GM19240 (cell line): ENCODE results near the gene TENM3.
A peak's percentile ranks its signal among the peaks of the same experiment; 100 is the strongest.

Experiments
- DNase-seq: peaks from one replicate; pipeline ENCODE4 v3.0.0; 2011; ENCODE audit warnings: low spot score; ENCODE audit not compliant: insufficient read length

Gene TENM3

DNA sequence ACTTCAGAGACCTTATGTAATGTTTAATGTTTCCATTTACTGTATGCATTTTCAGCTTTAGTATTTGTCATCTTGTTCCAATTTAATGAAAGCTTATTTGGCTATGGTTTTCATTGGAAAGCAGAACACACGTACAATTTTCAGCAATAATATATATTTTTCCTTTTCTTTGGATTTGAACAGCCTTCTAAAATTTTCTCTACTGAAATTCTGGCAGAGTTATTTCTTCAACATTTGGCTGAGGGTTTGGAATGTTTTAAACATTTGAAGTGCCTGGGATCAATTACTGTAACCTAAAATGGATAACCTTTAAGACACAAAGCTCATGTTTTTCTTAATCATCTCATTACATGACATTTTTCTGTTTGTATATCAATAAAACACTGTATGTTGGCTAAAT is 156.9 kb downstream of the TENM3 start:
- no peak for DNase-seq

DNA sequence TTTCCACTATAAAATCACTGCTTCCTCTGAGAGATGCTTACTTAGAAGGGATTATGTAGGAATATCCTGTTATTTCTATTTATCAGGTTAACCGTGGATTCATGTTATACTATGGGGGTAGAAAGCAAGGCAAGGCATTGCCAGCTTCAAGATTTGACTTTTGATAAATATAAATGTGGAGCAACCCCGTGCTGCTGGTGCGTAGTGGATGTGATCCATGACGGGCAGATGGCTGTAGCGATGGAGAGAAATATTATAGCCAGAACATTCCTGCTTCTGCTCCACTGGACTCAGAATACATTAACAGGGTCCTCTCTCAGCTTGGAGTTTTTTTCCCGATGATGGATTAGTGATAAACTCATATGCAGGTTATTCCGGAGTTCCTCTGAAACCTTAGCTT is 157.6 kb downstream of the TENM3 start:
- DNase-seq, result no peak

- DNase-seq, result no peak
Observed at GRCh38 chr4:182404376-182404775, 161.2 kb downstream of the TENM3 start.

- DNase-seq, result no peak
Observed at GRCh38 chr4:182405087-182405486, 161.9 kb downstream of the TENM3 start.

DNA sequence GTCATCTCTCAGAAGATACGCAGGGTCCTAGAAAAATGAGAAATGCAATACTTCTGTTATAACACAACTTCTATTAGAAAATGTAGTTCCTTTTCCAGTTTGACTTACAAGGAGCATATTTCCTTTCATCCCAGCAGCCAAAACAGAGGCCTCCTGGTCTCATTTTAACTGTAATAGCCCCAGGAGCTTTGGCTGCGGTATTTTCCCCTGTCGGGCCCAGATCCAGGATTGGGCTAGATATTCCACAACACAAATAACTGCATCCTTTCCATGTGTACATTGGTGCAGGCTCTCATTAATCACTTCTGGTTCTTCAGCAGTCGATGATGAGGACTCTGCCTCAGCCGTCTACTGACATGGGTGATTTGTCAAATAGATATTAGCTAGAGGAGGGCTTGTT is 166.1 kb downstream of the TENM3 start:
- no peak for DNase-seq

DNA sequence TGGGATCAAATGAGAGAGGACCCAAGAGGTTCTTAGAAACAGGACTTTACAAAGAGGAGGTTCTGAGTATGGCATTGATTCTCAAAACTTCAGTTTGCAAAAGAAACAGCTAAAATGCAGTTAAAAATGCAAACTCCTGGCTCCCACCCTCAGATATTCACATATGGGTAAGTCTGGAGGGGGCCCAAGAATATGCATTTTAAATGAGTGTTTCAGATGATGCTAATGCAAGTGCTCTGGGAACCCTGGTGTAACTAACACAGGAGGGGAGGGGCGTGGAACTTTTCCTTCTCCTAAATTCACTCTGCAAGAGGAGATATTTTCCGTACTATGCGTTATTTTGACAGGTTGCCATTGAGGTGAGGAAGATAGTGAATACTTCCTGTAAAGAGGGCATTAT is 168.2 kb downstream of the TENM3 start:
- no peak for DNase-seq

GRCh38 chr4:182413550-182413949 is 170.3 kb downstream of the TENM3 start:
- no peak for DNase-seq

DNA sequence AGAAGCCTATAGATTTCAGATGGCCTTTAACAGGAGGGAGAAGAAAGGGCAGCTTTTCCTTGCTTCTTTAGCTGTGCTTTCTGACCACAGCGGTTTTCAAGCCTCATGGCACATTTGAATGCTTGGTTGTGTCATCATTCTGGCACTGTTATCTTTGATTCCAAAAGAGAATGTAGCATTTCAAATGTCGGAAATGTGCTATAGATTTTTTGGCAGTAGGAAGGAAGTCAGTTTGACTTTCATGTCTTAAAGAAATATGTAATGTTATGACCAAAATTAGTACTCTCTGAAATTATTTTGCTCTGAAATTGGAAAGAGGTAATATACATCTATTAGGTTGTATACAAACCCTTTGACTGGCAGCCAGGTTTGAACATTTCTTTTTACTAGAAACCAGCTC is 171.9 kb downstream of the TENM3 start:
- DNase-seq, result no peak

DNA sequence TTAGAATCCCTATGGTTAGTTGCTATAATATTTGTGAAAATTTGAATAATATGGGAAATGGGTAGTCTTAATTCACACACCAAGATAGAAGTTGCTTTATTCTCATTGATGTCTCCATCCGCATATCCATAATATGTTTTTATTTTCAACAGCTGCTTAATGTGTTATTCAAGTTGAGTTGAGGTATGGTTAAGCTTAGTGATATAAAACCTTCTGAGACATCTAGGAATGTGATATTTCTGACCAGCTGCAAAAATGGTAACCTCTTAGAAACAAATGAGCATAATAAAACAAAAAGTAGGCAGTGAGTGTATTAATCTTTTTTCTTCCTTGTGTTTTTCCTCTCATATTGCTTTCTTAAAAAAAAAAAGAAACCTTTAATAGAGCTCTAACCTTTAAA is 172.9 kb downstream of the TENM3 start:
- DNase-seq, result no peak

- no peak for DNase-seq
Observed at GRCh38 chr4:182418054-182418734, 175.0 kb downstream of the TENM3 start.

DNA sequence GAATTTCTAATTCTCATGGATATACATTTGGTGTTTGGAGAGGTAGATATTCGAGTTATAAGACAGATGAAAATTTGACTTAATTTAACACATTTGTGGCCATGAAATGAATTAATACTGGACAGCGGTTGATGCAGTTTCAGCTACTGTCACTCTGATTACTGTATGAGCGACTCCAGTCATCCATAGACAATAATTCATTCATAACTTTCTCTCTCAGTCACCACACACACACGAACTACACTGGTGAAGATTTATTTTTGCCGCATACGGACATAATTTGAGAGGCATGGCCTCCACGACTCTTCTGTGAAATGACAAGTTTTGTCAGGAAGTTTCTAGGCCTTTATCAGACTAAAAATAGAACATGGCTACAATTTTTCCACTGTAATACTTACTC is 177.0 kb downstream of the TENM3 start:
- no peak for DNase-seq

DNA sequence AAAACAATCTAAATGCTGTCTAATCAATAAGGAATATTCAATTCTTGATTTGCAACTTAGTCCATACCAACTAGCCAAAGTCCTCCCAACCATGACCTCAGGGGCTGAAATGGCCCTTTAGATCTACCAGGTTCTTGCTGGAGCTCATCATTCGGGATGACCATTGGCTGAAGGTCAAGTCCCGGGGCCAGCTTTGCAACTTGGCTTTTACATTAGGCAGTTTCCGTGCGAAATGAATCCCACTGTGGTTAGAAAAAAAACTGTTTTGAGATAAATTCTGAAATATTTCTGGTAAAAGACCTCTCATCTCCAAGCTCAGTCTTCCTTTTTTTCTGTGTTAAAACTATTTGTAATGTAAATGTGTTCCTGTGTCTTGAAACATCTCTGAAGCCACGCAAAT is 178.6 kb downstream of the TENM3 start:
- no peak for DNase-seq

DNA sequence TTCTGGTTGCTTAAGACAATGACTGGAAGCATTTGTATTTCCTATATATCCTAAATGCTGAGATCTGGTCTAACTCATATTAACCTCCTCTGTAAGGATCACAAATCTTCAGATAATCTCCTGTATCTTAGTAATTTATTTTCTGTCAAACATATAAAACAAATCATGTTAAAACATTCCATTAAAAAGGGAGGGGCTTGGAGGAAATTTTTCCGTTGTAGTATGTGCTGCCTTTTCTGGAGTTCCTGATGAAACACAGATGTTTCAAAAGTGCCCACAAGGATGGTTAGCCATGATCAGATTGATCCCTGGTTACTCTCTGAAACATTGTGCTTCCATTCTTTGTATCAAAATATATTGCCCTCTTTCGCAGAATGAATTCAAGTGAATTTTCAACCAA is 182.1 kb downstream of the TENM3 start:
- no peak for DNase-seq

DNA sequence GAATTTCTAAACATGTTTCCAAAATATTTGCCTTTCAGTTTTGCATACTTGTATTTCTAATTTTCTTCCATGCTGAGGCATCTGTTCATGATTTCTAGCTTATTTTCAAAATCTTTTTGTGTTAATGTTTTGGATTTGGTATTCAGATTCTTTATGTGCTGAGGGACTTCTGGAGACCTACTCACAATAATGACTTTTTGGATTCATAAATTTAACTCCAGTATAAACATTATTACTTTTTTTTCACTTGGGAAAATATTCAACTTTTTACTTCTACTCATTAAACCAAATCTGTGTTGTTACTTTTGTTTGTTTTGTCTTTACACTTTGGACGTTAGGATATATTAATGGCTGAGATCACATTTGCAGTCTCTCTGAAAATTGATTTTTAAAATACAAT is 183.7 kb downstream of the TENM3 start:
- no peak for DNase-seq

DNA sequence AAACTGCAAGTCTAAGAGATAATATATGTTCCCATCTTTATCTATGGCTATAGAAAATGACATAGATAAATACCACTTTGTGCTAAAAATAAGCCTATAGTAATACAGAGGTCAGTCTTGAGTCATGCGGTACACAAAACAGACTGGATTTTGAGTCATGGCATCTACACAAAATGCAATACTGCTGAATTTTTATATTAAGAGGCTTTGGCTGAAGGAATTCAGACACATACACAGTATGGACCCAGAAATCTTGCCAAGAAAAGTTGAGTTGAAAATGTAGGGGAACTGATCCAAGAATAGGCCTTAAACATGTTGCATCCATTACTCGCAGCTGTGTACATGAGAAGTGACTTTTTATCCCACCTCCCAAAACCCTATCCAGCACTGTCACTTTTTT is 184.4 kb downstream of the TENM3 start:
- DNase-seq, result no peak

GRCh38 chr4:182429896-182430295 is 186.7 kb downstream of the TENM3 start:
- no peak for DNase-seq

- DNase-seq, result no peak
Observed at GRCh38 chr4:182432819-182433218, 189.6 kb downstream of the TENM3 start.

DNA sequence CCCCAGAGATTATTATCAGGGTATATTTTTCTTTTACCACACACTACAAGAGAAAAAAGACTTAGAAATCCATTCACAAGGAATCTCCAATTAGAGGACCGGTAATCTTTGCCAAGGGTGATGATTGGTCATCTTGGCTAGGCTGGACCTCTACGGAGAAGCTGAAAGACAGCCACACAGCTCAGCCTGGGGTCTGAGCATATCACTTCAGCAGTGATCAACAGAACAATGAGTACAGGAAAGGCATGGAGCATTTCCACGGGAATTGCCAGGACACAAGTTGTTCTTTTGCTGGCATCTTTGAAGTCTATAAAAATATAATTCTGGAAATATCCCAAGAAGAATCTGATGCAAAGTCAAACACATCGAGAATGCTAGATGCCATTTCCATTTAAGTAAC is 191.5 kb downstream of the TENM3 start:
- no peak for DNase-seq

DNA sequence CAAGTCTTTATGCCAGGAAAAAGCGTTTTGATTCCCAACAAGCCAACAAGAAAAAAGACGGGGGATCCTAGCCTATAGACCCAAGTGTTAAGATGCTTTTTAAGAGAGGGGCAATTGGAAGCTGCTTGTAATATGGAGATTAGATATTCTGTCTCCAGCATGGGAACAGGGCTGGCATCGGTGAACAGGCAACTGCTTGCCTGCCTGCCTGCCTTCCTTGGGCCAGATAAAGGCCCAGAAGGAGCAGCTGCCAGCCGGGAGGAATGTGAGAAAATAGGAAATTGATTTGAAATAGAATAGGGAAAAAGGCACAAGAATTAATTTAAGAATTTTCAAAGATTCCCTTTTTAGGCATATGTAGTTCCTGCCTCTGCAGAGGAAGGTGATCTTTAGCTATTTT is 192.2 kb downstream of the TENM3 start:
- no peak for DNase-seq

GRCh38 chr4:182443070-182443469 is 199.9 kb downstream of the TENM3 start:
- DNase-seq, result no peak

- DNase-seq, result no peak
Observed at GRCh38 chr4:182447767-182448280, 204.6 kb downstream of the TENM3 start.

GRCh38 chr4:182448281-182449151 is 205.3 kb downstream of the TENM3 start:
- peak; percentile 35 for DNase-seq
